Measurements from ENCODE around the gene HTATSF1. TPM values are rescaled to one million over a fixed set of nuclear protein-coding genes. Genes with fewer than 3 reads are reported as not detected.
A peak's percentile ranks its signal among the peaks of the same experiment; 100 is the strongest.

HTATSF1 gene
- total and polyA plus RNA-seq, 9 of the 15 experiments (the other 6 are each of a cell fraction or from before 2014, with no cell fraction given): 2.6 to 87.7 (median 42.2) TPM

DNA sequence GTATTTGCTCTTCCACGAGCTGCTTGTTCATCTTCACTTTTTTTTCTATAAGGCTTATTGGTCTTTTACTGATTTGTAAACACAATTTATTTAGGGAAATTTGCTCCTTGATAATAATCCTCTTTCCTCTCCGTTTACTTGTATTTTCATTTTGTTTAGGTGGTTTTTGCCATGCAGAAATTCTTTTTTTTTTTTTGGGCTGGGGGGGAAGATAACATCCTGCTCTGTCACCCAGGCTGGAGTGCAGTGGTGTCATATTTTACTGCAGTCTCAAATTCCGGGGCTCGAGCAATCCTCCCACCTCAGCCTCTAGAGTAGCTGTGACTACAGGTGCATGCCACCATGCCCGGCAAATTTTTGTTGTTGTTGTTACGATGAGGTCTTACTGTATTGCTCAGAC is 41.3 kb upstream of the HTATSF1 start (continued):
- TF ChIP-seq, protein P1, sequence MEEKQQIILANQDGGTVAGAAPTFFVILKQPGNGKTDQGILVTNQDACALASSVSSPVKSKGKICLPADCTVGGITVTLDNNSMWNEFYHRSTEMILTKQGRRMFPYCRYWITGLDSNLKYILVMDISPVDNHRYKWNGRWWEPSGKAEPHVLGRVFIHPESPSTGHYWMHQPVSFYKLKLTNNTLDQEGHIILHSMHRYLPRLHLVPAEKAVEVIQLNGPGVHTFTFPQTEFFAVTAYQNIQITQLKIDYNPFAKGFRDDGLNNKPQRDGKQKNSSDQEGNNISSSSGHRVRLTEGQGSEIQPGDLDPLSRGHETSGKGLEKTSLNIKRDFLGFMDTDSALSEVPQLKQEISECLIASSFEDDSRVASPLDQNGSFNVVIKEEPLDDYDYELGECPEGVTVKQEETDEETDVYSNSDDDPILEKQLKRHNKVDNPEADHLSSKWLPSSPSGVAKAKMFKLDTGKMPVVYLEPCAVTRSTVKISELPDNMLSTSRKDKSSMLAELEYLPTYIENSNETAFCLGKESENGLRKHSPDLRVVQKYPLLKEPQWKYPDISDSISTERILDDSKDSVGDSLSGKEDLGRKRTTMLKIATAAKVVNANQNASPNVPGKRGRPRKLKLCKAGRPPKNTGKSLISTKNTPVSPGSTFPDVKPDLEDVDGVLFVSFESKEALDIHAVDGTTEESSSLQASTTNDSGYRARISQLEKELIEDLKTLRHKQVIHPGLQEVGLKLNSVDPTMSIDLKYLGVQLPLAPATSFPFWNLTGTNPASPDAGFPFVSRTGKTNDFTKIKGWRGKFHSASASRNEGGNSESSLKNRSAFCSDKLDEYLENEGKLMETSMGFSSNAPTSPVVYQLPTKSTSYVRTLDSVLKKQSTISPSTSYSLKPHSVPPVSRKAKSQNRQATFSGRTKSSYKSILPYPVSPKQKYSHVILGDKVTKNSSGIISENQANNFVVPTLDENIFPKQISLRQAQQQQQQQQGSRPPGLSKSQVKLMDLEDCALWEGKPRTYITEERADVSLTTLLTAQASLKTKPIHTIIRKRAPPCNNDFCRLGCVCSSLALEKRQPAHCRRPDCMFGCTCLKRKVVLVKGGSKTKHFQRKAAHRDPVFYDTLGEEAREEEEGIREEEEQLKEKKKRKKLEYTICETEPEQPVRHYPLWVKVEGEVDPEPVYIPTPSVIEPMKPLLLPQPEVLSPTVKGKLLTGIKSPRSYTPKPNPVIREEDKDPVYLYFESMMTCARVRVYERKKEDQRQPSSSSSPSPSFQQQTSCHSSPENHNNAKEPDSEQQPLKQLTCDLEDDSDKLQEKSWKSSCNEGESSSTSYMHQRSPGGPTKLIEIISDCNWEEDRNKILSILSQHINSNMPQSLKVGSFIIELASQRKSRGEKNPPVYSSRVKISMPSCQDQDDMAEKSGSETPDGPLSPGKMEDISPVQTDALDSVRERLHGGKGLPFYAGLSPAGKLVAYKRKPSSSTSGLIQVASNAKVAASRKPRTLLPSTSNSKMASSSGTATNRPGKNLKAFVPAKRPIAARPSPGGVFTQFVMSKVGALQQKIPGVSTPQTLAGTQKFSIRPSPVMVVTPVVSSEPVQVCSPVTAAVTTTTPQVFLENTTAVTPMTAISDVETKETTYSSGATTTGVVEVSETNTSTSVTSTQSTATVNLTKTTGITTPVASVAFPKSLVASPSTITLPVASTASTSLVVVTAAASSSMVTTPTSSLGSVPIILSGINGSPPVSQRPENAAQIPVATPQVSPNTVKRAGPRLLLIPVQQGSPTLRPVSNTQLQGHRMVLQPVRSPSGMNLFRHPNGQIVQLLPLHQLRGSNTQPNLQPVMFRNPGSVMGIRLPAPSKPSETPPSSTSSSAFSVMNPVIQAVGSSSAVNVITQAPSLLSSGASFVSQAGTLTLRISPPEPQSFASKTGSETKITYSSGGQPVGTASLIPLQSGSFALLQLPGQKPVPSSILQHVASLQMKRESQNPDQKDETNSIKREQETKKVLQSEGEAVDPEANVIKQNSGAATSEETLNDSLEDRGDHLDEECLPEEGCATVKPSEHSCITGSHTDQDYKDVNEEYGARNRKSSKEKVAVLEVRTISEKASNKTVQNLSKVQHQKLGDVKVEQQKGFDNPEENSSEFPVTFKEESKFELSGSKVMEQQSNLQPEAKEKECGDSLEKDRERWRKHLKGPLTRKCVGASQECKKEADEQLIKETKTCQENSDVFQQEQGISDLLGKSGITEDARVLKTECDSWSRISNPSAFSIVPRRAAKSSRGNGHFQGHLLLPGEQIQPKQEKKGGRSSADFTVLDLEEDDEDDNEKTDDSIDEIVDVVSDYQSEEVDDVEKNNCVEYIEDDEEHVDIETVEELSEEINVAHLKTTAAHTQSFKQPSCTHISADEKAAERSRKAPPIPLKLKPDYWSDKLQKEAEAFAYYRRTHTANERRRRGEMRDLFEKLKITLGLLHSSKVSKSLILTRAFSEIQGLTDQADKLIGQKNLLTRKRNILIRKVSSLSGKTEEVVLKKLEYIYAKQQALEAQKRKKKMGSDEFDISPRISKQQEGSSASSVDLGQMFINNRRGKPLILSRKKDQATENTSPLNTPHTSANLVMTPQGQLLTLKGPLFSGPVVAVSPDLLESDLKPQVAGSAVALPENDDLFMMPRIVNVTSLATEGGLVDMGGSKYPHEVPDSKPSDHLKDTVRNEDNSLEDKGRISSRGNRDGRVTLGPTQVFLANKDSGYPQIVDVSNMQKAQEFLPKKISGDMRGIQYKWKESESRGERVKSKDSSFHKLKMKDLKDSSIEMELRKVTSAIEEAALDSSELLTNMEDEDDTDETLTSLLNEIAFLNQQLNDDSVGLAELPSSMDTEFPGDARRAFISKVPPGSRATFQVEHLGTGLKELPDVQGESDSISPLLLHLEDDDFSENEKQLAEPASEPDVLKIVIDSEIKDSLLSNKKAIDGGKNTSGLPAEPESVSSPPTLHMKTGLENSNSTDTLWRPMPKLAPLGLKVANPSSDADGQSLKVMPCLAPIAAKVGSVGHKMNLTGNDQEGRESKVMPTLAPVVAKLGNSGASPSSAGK (IDR thresholded peaks at IDR 0.05): no peak
- TF ChIP-seq NFE2 (IDR thresholded peaks at IDR 0.05; ENCODE audit: low read depth) (peak; percentile 69), SMARCA4 (IDR thresholded peaks at IDR 0.05) (peak; percentile 28; the same call in 1 of the 2 replicates), MAFF (IDR thresholded peaks at IDR 0.05; ENCODE audit: low read length) (peak; percentile 10; the same call in 1 of the 2 replicates)

Measured in K562 (cell line).